Left colon (tissue), 2 donors: ENCODE measurements around the gene KIF20B. TPM values are rescaled to one million over a fixed set of nuclear protein-coding genes. Genes with fewer than 3 reads are reported as not detected.
A peak's percentile ranks its signal among the peaks of the same experiment; 100 is the strongest.
"Not testable (repeated sequence)": the region's sequence is repeated elsewhere in the genome, so short reads cannot be mapped to it uniquely, and the experiment has no call there.

Experiments used
- ATAC-seq: fragments of 200-7000 bp; cut with Tn5 transposase; one replicate; pipeline ENCODE4 v1.9.1; 2020; ENCODE audit warnings: mild to moderate bottlenecking, moderate library complexity
- DNase-seq, 2 donors: peaks; one replicate each; pipeline ENCODE4 v3.0.0-alpha.2; 2020
- intact Hi-C, 2 donors: fragments of 100-400 bp; cut with DNase I in 1 of 2; cut with micrococcal nuclease in 1 of 2; formaldehyde crosslinking; loops; one replicate each; pipeline versions ENCODE4 v1.11.2 to v1.14.0; 2022; cut with DNase I, micrococcal nuclease
- total RNA-seq, 2 donors: library from RNA; stranded (reverse); fragmentation: NEBNext Ultra II Directional; extraction: Animal tissue kit (Norgen Biotek cat#: 25700); gene quantifications; one replicate each; pipeline ENCODE4 v1.2.1, GENCODE V29; 2021
- donor health status: DM: no; HTN: no; CAD: no.
- donor health status: DM: yes; HTN: yes; CAD: no.

KIF20B gene
- total RNA-seq, 2 donors from 2014 or later = 5.6 to 8.9 TPM

- intact Hi-C loops = no loop called here
- DNase-seq = no peak
- no peak for ATAC-seq
Measured at GRCh38 chr10:89755374-89755773, 54.0 kb downstream of the KIF20B start.

- no peak for ATAC-seq
- intact Hi-C loops = no loop called here
- DNase-seq = no peak
Measured at GRCh38 chr10:89759531-89759930, 58.1 kb downstream of the KIF20B start.

- ATAC-seq, intact Hi-C loops, DNase-seq: not testable (repeated sequence)
Measured at GRCh38 chr10:89763671-89764070, 62.3 kb downstream of the KIF20B start.

GRCh38 chr10:89771684-89772083 is 70.3 kb downstream of the KIF20B start:
- intact Hi-C loops = no loop called here
- DNase-seq = no peak
- no peak for ATAC-seq

- ATAC-seq = no peak
- DNase-seq = no peak
- intact Hi-C loops = no loop called here
Measured at GRCh38 chr10:89773081-89773480, 71.7 kb downstream of the KIF20B start.

GRCh38 chr10:89776665-89777064 is 75.3 kb downstream of the KIF20B start:
- intact Hi-C loops = no loop called here
- ATAC-seq (no peak), DNase-seq (no peak)

GRCh38 chr10:89782470-89782869 is 81.1 kb downstream of the KIF20B start:
- DNase-seq (no peak), ATAC-seq (no peak)
- intact Hi-C loops = no loop called here

GRCh38 chr10:89783406-89783805 is 82.0 kb downstream of the KIF20B start:
- ATAC-seq (no peak), DNase-seq (no peak)
- intact Hi-C loops = no loop called here

GRCh38 chr10:89785095-89785494 is 83.7 kb downstream of the KIF20B start:
- intact Hi-C loops = no loop called here
- DNase-seq (no peak), ATAC-seq (no peak)

GRCh38 chr10:89789188-89789877 is 87.9 kb downstream of the KIF20B start:
- ATAC-seq (no peak), DNase-seq (no peak)
- intact Hi-C loops = no loop called here

- intact Hi-C loops = loop anchor here in 1 of 2 donors (10.0 kb wide), 1 partner anchor 1063 kb away; the partner anchor contains the start of gene HTR7
- no peak for DNase-seq
- ATAC-seq = no peak
Measured at GRCh38 chr10:89792187-89792586, 90.8 kb downstream of the KIF20B start.

GRCh38 chr10:89793649-89794254 is 92.4 kb downstream of the KIF20B start:
- ATAC-seq (peak; percentile 75), DNase-seq (no peak)
- intact Hi-C loops = loop anchor here in 1 of 2 donors (10.0 kb wide), 1 partner anchor 1061 kb away; the partner anchor contains the start of gene HTR7

GRCh38 chr10:89795840-89796239 is 94.5 kb downstream of the KIF20B start:
- no peak for DNase-seq
- intact Hi-C loops = loop anchor here in 1 of 2 donors (10.0 kb wide), 1 partner anchor 1059 kb away; the partner anchor contains the start of gene HTR7
- ATAC-seq = no peak

- DNase-seq (no peak), ATAC-seq (no peak)
- intact Hi-C loops = loop anchor here in 1 of 2 donors (10.0 kb wide), 1 partner anchor 1057 kb away; the partner anchor contains the start of gene HTR7
Measured at GRCh38 chr10:89798092-89798491, 96.7 kb downstream of the KIF20B start.

- ATAC-seq (no peak), DNase-seq (no peak)
- intact Hi-C loops = loop anchor here in 1 of 2 donors (10.0 kb wide), 1 partner anchor 1055 kb away; the partner anchor contains the start of gene HTR7
Measured at GRCh38 chr10:89799573-89799972, 98.2 kb downstream of the KIF20B start.

- ATAC-seq = no peak
- DNase-seq = no peak
Measured at GRCh38 chr10:89805599-89806013, 104.2 kb downstream of the KIF20B start.

GRCh38 chr10:89808842-89809241 is 107.5 kb downstream of the KIF20B start:
- intact Hi-C loops = no loop called here
- ATAC-seq (no peak), DNase-seq (no peak)

More at GRCh38 chr10:89805599-89806013, 104.2 kb downstream of the KIF20B start:
- intact Hi-C loops = no loop called here

- ATAC-seq (no peak), DNase-seq (no peak)
- intact Hi-C loops = no loop called here
Measured at GRCh38 chr10:89809766-89810165, 108.4 kb downstream of the KIF20B start.

- no peak for ATAC-seq
- intact Hi-C loops = no loop called here
- DNase-seq = no peak
Measured at GRCh38 chr10:89810908-89811525, 109.6 kb downstream of the KIF20B start.

GRCh38 chr10:89813546-89813945 is 112.2 kb downstream of the KIF20B start:
- intact Hi-C loops = no loop called here
- ATAC-seq (no peak), DNase-seq (no peak)
